Neural cell (in vitro differentiated cells): ENCODE measurements around the gene PIGBOS1. TPM values are rescaled to one million over a fixed set of nuclear protein-coding genes. Genes with fewer than 3 reads are reported as not detected.

ENCODE experiments used
- H2AFZ ChIP-seq: fragments of 200-600, 300-800 bp; sonication (generic), shearing (Covaris generic); 2 replicates; pipeline ENCODE4 v1.6.0; 2014; ENCODE audit warnings: low read depth, mild to moderate bottlenecking, antibody characterized with exemption, low read length, moderate library complexity
- H3F3A ChIP-seq: fragments of 200-600 bp; shearing (Covaris generic); 2 replicates; pipeline ENCODE4 v1.6.1; 2016; ENCODE audit warnings: mild to moderate bottlenecking, moderate library complexity, mixed read lengths, antibody characterized with exemption, low read length; ENCODE audit not compliant: insufficient read depth, poor library complexity, severe bottlenecking
- H3K27ac ChIP-seq: fragments of 200-600, 300-800 bp; sonication (generic), shearing (Covaris generic); 2 replicates; pipeline ENCODE4 v1.5.1; 2014; ENCODE audit warnings: mild to moderate bottlenecking, low read length, moderate library complexity
- H3K27me3 ChIP-seq: fragments of 300-800, 200-600 bp; sonication (generic), shearing (Covaris generic); 2 replicates; pipeline ENCODE4 v1.6.0; 2014; ENCODE audit warnings: mild to moderate bottlenecking, low read depth, low read length, moderate library complexity; ENCODE audit not compliant: insufficient read depth
- H3K36me3 ChIP-seq: fragments of 300-800, 200-600 bp; sonication (generic), shearing (Covaris generic); 2 replicates; pipeline ENCODE4 v1.5.1; 2014; ENCODE audit warnings: mild to moderate bottlenecking, antibody characterized with exemption, low read length, moderate library complexity; ENCODE audit not compliant: insufficient read depth
- H3K4me2 ChIP-seq: fragments of 300-800, 200-600 bp; sonication (generic), shearing (Covaris generic); 2 replicates; pipeline ENCODE4 v1.6.0; 2014; ENCODE audit warnings: mild to moderate bottlenecking, low read length
- H3K4me3 ChIP-seq: fragments of 300-800, 200-600 bp; sonication (generic), shearing (Covaris generic); 2 replicates; pipeline ENCODE4 v1.5.1; 2014; ENCODE audit warnings: mild to moderate bottlenecking, low read length, moderate library complexity
- H3K79me2 ChIP-seq: fragments of 200-600 bp; shearing (Covaris generic); replicated peaks from 2 replicates; pipeline ENCODE4 v1.6.0; 2014; ENCODE audit warnings: mild to moderate bottlenecking, low read length, moderate library complexity; ENCODE audit not compliant: insufficient read depth
- H3K9ac ChIP-seq: fragments of 300-800, 200-600 bp; sonication (generic), shearing (Covaris generic); 2 replicates; pipeline ENCODE4 v1.6.1; 2016; ENCODE audit warnings: mild to moderate bottlenecking, low read length, mixed read lengths
- H3K9me2 ChIP-seq: fragments of 200-600 bp; shearing (Covaris generic); 2 replicates; pipeline ENCODE4 v1.6.1; 2016; ENCODE audit warnings: mild to moderate bottlenecking, low read length, mixed read lengths; ENCODE audit not compliant: insufficient read depth
- H3K9me3 ChIP-seq: fragments of 200-600, 300-800 bp; sonication (generic), shearing (Covaris generic); 2 replicates; pipeline ENCODE4 v1.6.1; 2016; ENCODE audit warnings: mild to moderate bottlenecking, mixed run types, low read length, moderate library complexity, mixed read lengths
- H4K20me1 ChIP-seq: fragments of 200-600 bp; shearing (Covaris generic); 2 replicates; pipeline ENCODE4 v1.6.1; 2016; ENCODE audit warnings: mild to moderate bottlenecking, mixed run types; ENCODE audit not compliant: insufficient read depth
- CTCF ChIP-seq: fragments of 450-650 bp; IDR thresholded peaks from 2 replicates; pipeline ENCODE4 v1.5.1; 2014; ENCODE audit warnings: antibody characterized with exemption, mild to moderate bottlenecking, moderate library complexity; ENCODE audit not compliant: poor library complexity, severe bottlenecking
- EP300 ChIP-seq: fragments of 450-650 bp; conservative IDR thresholded peaks from 2 replicates; pipeline ENCODE4 v1.6.1; 2014; ENCODE audit warnings: antibody characterized with exemption, mild to moderate bottlenecking, moderate library complexity; ENCODE audit not compliant: poor library complexity, severe bottlenecking
- EZH2 ChIP-seq: fragments of 200-600, 300-800 bp; shearing (Covaris generic), sonication (generic); IDR thresholded peaks from 2 replicates; pipeline ENCODE4 v1.6.1; 2014; ENCODE audit warnings: antibody characterized with exemption, low read length, borderline replicate concordance, mild to moderate bottlenecking; ENCODE audit not compliant: insufficient read depth, poor library complexity, severe bottlenecking
- MXI1 ChIP-seq: fragments of 450-650 bp; conservative IDR thresholded peaks from 2 replicates; pipeline ENCODE4 v1.6.1; 2014; ENCODE audit warnings: antibody characterized with exemption, mild to moderate bottlenecking; ENCODE audit not compliant: poor library complexity, severe bottlenecking
- POLR2AphosphoS5 ChIP-seq: IDR thresholded peaks from 2 replicates; pipeline ENCODE4 v1.6.1; 2012
- RAD21 ChIP-seq: fragments of 450-650 bp; conservative IDR thresholded peaks from 2 replicates; pipeline ENCODE4 v1.6.1; 2014; ENCODE audit warnings: antibody characterized with exemption, mild to moderate bottlenecking, moderate library complexity
- REST ChIP-seq: IDR thresholded peaks from 2 replicates; pipeline ENCODE4 v1.6.1; 2012; ENCODE audit warnings: borderline replicate concordance
- SMC3 ChIP-seq: fragments of 450-650 bp; conservative IDR thresholded peaks from 2 replicates; pipeline ENCODE4 v1.6.1; 2014; ENCODE audit warnings: antibody characterized with exemption, mild to moderate bottlenecking, moderate library complexity; ENCODE audit not compliant: poor library complexity
- TAF1 ChIP-seq: IDR thresholded peaks from 2 replicates; pipeline ENCODE4 v1.6.1; 2012; ENCODE audit warnings: low read depth
- polyA plus RNA-seq: library from polyadenylated mRNA; depleted of rRNA; stranded (reverse); fragments of >200 nt; gene quantifications from 2 replicates; pipeline ENCODE4 v1.2.3, GENCODE V29; 2014

Gene PIGBOS1
- polyA plus RNA-seq, 1 donor from 2014 or later = 16.4 TPM

- no peaks in the 10 kb centered on the region for H3K36me3 ChIP-seq
- H3K27ac ChIP-seq = no peak within 1 kb of the TSS
- H3K27me3 ChIP-seq = peaks cover 12% of the 10 kb centered on the region
Observed at GRCh38 chr15:55289746-55290527, 29.0 kb downstream of the PIGBOS1 start, which contains the start of gene RAB27A. Gene RAB27A (minus strand): TSS chr15:55289813. CDS start chr15:55234934, 54,879 bp downstream.

GRCh38 chr15:55289011-55289745 is 29.7 kb downstream of the PIGBOS1 start:
- no peak for TF ChIP-seq CTCF
- no peak for TF ChIP-seq SMC3
- no peak for TF ChIP-seq TAF1
- no peak for TF ChIP-seq RAD21
- TF ChIP-seq MXI1 = no peak
- no peak for TF ChIP-seq POLR2AphosphoS5
- no peak for TF ChIP-seq REST
- TF ChIP-seq EP300 = no peak
- no peak for TF ChIP-seq EZH2
- H3K27me3 ChIP-seq = peaks cover 12% of the 10 kb centered on the region
- H3K4me2 ChIP-seq = no peak overlapping the region
- H3K36me3 ChIP-seq = no peaks in the 10 kb centered on the region
- H2AFZ ChIP-seq = peak overlapping the region; percentile 40
- no peaks in the 10 kb centered on the region for H3K9me2 ChIP-seq
- peak overlapping the region; percentile 86 for H3K4me3 ChIP-seq
- H3F3A ChIP-seq = no peaks in the 10 kb centered on the region
- no peaks in the 10 kb centered on the region for H3K79me2 ChIP-seq
- H3K27ac ChIP-seq = no peak overlapping the region
- no peaks in the 10 kb centered on the region for H4K20me1 ChIP-seq
- no peaks in the 10 kb centered on the region for H3K9me3 ChIP-seq
- H3K9ac ChIP-seq = peak overlapping the region; percentile 57

More at GRCh38 chr15:55289746-55290527, 29.0 kb downstream of the PIGBOS1 start, which contains the start of gene RAB27A:
- Histone ChIP-seq H3F3A (no peaks in the 10 kb centered on the region), H4K20me1 (no peaks in the 10 kb centered on the region), H3K4me3 (peak within 1 kb of the TSS; percentile 86), H3K4me2 (peak within 1 kb of the TSS; percentile 82), H3K9ac (peak within 1 kb of the TSS; percentile 57), H3K9me2 (no peaks in the 10 kb centered on the region), H2AFZ (peak within 1 kb of the TSS; percentile 40), H3K9me3 (no peaks in the 10 kb centered on the region), H3K79me2 (no peaks in the 10 kb centered on the region)
- TF ChIP-seq MXI1 (peak; percentile 29), RAD21 (no peak)
